Sigmoid colon (tissue), 7 donors: ENCODE measurements around the gene PDE11A. TPM values are rescaled to one million over a fixed set of nuclear protein-coding genes. Genes with fewer than 3 reads are reported as not detected.

Source experiments
- DNase-seq: peaks from one replicate; pipeline ENCODE4 v3.0.0-alpha.2; 2019
- H3K27ac ChIP-seq, 4 donors: fragments of 200-600 bp; sonication (generic); one replicate each; pipeline ENCODE4 v1.5.1; 2016 to 2019; ENCODE audit warnings: mild to moderate bottlenecking in 1 of 4
- H3K27me3 ChIP-seq, 3 donors: fragments of 200-600 bp; sonication (generic); one replicate each; pipeline ENCODE4 v1.5.1; 2019; ENCODE audit warnings: mild to moderate bottlenecking in 1 of 3
- H3K36me3 ChIP-seq, 4 donors: fragments of 200-600 bp; sonication (generic); one replicate each; pipeline ENCODE4 v1.5.1; 2016 to 2019
- H3K4me1 ChIP-seq, 4 donors: fragments of 200-600 bp; sonication (generic); one replicate each; pipeline ENCODE4 v1.5.1; 2017 to 2019
- H3K4me3 ChIP-seq, 4 donors: fragments of 200-600 bp; sonication (generic); one replicate each; pipeline ENCODE4 v1.5.1; 2017 to 2019; ENCODE audit warnings: mild to moderate bottlenecking in 2 of 4, moderate library complexity in 1 of 4
- H3K9me3 ChIP-seq, 4 donors: fragments of 200-600 bp in 3 of 4; sonication (generic) in 3 of 4; one replicate each; pipeline versions ENCODE4 v1.5.1 to v1.6.1; 2013 to 2019
- CTCF ChIP-seq, 4 experiments: fragments of 450-650 bp in 3 of 4; fragments of 200-600 bp in 1 of 4; IDR thresholded peaks; one replicate each; pipeline ENCODE4 v1.5.1; 2016 to 2019; ENCODE audit warnings: antibody characterized with exemption in 4 of 4, mild to moderate bottlenecking in 3 of 4, moderate library complexity in 2 of 4
- EP300 ChIP-seq, 4 donors: sonication (generic); formaldehyde crosslinking; IDR thresholded peaks; one replicate each; pipeline ENCODE4 v1.6.1; 2017; ENCODE audit warnings: antibody characterized with exemption in 4 of 4
- POLR2A ChIP-seq, 2 donors: fragments of 450-650 bp; IDR thresholded peaks; one replicate each; pipeline ENCODE4 v1.6.1; 2016; ENCODE audit warnings: antibody characterized with exemption in 2 of 2, mild to moderate bottlenecking in 2 of 2, moderate library complexity in 2 of 2
- POLR2AphosphoS5 ChIP-seq, 4 donors: sonication (generic); formaldehyde crosslinking; IDR thresholded peaks; one replicate each; pipeline ENCODE4 v1.6.1; 2017; ENCODE audit warnings: antibody characterized with exemption in 4 of 4
- WGBS, 2 donors: extraction: QIAGEN DNeasy Blood & Tissue Kit; methylation state at CpG; one replicate each; pipeline ENCODE4 v1.1.7; 2013; 5-methylcytosine and 5-hydroxymethylcytosine counted together
- intact Hi-C: fragments of 100-400 bp; cut with DNase I; formaldehyde crosslinking; loops from one replicate; pipeline ENCODE4 v1.15.1; 2023
- polyA plus RNA-seq, 3 donors: library from polyadenylated mRNA; stranded (reverse); fragments of 200-250 nt; gene quantifications; one replicate each; pipeline ENCODE4 v1.2.3, GENCODE V29; 2013
- total RNA-seq, 4 donors: library from RNA; depleted of rRNA; stranded (reverse); fragments of >200 nt; gene quantifications; one replicate each; pipeline ENCODE4 v1.1.0, GENCODE V29; 2016
- donor health status: healthy with polysubstance abuse.
- donor health status: Bipolar disorder and iron deficiency.
- donor health status: healthy.

Gene PDE11A
- total and polyA plus RNA-seq, 7 donors = 0.57 to 16.8 (median 4.3) TPM; not detected in 2

- intact Hi-C loops = no loop called here
- no peak for DNase-seq
- no peaks in the 10 kb centered on the region for H3K27me3 ChIP-seq
- H3K9me3 ChIP-seq = no peaks in the 10 kb centered on the region
- peaks cover 0 to 25% (median 16%) of the 10 kb centered on the region in 4 donors for H3K4me1 ChIP-seq
- no peaks in the 10 kb centered on the region for H3K36me3 ChIP-seq
- H3K4me3 ChIP-seq = no peak overlapping the region
- no peak for TF ChIP-seq EP300 (IDR thresholded peaks at IDR 0.05)
- no peak for TF ChIP-seq CTCF (IDR thresholded peaks at IDR 0.05)
- TF ChIP-seq POLR2A (IDR thresholded peaks at IDR 0.05) = no peak
- no peak for TF ChIP-seq POLR2AphosphoS5 (IDR thresholded peaks at IDR 0.05)
- no peak overlapping the region for H3K27ac ChIP-seq
These were observed 290.0 kb downstream of the PDE11A start for GRCh38 chr2:177782613-177783012.

- Histone ChIP-seq H3K9me3 (no peaks in the 10 kb centered on the region), H3K36me3 (no peaks in the 10 kb centered on the region), H3K4me3 (no peak overlapping the region), H3K27me3 (no peaks in the 10 kb centered on the region), H3K27ac (no peak overlapping the region), H3K4me1 (peaks cover 0 to 7% (median 2%) of the 10 kb centered on the region in 4 donors)
- WGBS, 2 donors = 92% methylated on average over 5 of the region's 5 CpGs
- intact Hi-C loops = no loop called here
- TF ChIP-seq EP300 (IDR thresholded peaks at IDR 0.05) (no peak), POLR2A (IDR thresholded peaks at IDR 0.05) (no peak), CTCF (IDR thresholded peaks at IDR 0.05) (no peak), POLR2AphosphoS5 (IDR thresholded peaks at IDR 0.05) (no peak)
- no peak for DNase-seq
These were observed 294.1 kb downstream of the PDE11A start for GRCh38 chr2:177778472-177778871.

- no peaks in the 10 kb centered on the region for H3K27me3 ChIP-seq
- no peak for DNase-seq
- TF ChIP-seq EP300 (IDR thresholded peaks at IDR 0.05) = no peak
- TF ChIP-seq CTCF (IDR thresholded peaks at IDR 0.05) = peak in 2 of 4 experiments; percentile 35 to 52
- no peaks in the 10 kb centered on the region for H3K9me3 ChIP-seq
- H3K4me1 ChIP-seq = no peaks in the 10 kb centered on the region
- no peak overlapping the region for H3K4me3 ChIP-seq
- no peaks in the 10 kb centered on the region for H3K36me3 ChIP-seq
- intact Hi-C loops = no loop called here
- H3K27ac ChIP-seq = no peak overlapping the region
These were observed 300.0 kb downstream of the PDE11A start for GRCh38 chr2:177772529-177772928.

DNA sequence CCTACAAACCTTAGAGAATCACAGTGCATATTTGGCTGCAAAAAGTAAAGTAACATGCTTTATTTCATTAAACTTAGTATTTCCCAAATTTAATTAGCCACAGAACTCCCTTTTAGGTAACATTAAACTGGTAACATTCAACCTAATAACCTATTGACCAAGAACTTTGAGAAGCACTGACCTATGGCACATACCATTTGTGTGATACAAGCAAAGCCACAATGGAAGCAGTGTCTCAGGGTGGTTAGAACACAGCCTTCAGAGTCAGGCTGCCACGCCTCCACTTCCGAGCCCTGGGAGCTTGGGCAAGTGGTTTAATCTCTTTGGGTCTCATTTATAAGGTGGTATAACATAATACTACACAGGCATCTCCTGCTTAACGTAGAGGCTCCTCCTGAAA lies 301.4 kb downstream of the PDE11A start:
- TF ChIP-seq CTCF (IDR thresholded peaks at IDR 0.05) = no peak
- no peak for TF ChIP-seq EP300 (IDR thresholded peaks at IDR 0.05)
- TF ChIP-seq POLR2AphosphoS5 (IDR thresholded peaks at IDR 0.05) = no peak
- TF ChIP-seq POLR2A (IDR thresholded peaks at IDR 0.05) = no peak
- DNase-seq = no peak
- intact Hi-C loops = no loop called here
- no peaks in the 10 kb centered on the region for H3K4me1 ChIP-seq
- no peaks in the 10 kb centered on the region for H3K9me3 ChIP-seq
- H3K27me3 ChIP-seq = no peaks in the 10 kb centered on the region
- H3K36me3 ChIP-seq = no peaks in the 10 kb centered on the region
- H3K27ac ChIP-seq = no peak overlapping the region
- 70 to 81% methylated on average over 3 of the region's 3 CpGs for WGBS, 2 donors
- no peak overlapping the region for H3K4me3 ChIP-seq

DNA sequence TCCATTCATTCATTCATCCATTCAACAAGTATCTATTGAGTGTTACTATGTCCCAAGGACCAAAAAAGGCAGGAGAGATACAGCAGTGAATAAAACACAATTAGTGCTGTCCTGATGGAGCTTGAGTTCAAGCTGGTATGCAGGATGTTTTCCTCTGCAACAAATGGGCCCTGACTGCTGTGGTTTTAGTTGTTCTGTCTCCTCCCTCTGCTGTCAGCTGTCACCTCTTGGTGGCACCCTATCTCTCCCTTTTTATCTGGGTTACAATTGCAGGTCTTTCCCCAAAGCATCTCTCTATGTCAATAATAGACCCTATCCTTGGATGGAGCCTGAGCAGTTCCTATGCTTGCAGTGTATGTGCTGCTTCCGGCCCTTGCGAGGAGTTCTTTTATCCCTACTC lies 304.8 kb downstream of the PDE11A start:
- H3K36me3 ChIP-seq = no peaks in the 10 kb centered on the region
- no peak overlapping the region for H3K27ac ChIP-seq
- WGBS, 2 donors = 93 to 99% methylated on average over 2 of the region's 2 CpGs
- no peaks in the 10 kb centered on the region for H3K9me3 ChIP-seq
- no peak for DNase-seq
- H3K4me1 ChIP-seq = peaks cover 0 to 7% (median 3%) of the 10 kb centered on the region in 4 donors
- TF ChIP-seq POLR2A (IDR thresholded peaks at IDR 0.05) = no peak
- no peak for TF ChIP-seq CTCF (IDR thresholded peaks at IDR 0.05)
- no peak for TF ChIP-seq POLR2AphosphoS5 (IDR thresholded peaks at IDR 0.05)
- TF ChIP-seq EP300 (IDR thresholded peaks at IDR 0.05) = no peak
- intact Hi-C loops = no loop called here
- no peaks in the 10 kb centered on the region for H3K27me3 ChIP-seq
- H3K4me3 ChIP-seq = no peak overlapping the region
